ENCODE data around the gene BCAS1. TPM values are rescaled to one million over a fixed set of nuclear protein-coding genes. Genes with fewer than 3 reads are reported as not detected.

The BCAS1 gene
- total RNA-seq, 4 donors from 2014 or later = 0.35 to 1.0 TPM; not detected in 2

DNA sequence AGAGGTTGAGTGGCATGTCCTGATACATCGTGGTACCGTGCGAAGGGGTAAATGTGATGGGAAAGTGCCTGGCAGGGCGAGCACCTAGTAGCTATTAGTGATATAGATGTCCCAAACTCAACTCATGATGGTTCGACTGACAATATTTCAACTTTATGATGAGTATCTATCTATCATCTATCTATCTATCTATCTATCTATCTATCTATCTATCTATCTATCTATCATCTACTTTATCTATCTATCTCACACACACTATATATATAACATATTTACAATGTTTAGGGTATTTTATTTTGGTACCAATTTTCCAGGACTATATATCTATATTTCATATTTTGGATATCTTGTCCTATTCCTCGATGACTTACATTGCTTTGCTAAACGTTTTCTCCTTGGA, 5.5 kb downstream of the BCAS1 start:
- H3K27ac ChIP-seq = no peak overlapping the region
- no peaks in the 10 kb centered on the region for H3K36me3 ChIP-seq
- peaks cover 8% of the 10 kb centered on the region for H3K27me3 ChIP-seq
- TF ChIP-seq EP300 (IDR thresholded peaks at IDR 0.05) = no peak
- no peak for TF ChIP-seq POLR2A (IDR thresholded peaks at IDR 0.05)
- TF ChIP-seq CTCF (IDR thresholded peaks at IDR 0.05) = no peak
- TF ChIP-seq POLR2AphosphoS5 (IDR thresholded peaks at IDR 0.05) = no peak
- H3K9me3 ChIP-seq = no peaks in the 10 kb centered on the region
- peaks cover 0 to 21% (median 5%) of the 10 kb centered on the region in 3 donors for H3K4me1 ChIP-seq
- no peak for ATAC-seq
- WGBS, 2 donors (ENCODE audit: low coverage in 1 of 2) = 83 to 84% methylated on average over 7 of the region's 7 CpGs
- no peak overlapping the region for H3K4me3 ChIP-seq

- Histone ChIP-seq H3K4me1 (peaks cover 0 to 21% (median 5%) of the 10 kb centered on the region in 3 donors), H3K9me3 (no peaks in the 10 kb centered on the region), H3K27me3 (peaks cover 8% of the 10 kb centered on the region), H3K36me3 (no peaks in the 10 kb centered on the region), H3K27ac (no peak overlapping the region), H3K4me3 (no peak overlapping the region)
- no peak for ATAC-seq
- no CpG with 5 or more reads among the region's 11 CpGs for WGBS, 2 donors (ENCODE audit: low coverage in 1 of 2)
- TF ChIP-seq POLR2A (IDR thresholded peaks at IDR 0.05) (no peak), CTCF (IDR thresholded peaks at IDR 0.05) (no peak), EP300 (IDR thresholded peaks at IDR 0.05) (no peak), POLR2AphosphoS5 (IDR thresholded peaks at IDR 0.05) (no peak)
Observed at GRCh38 chr20:54063992-54064676, 6.3 kb downstream of the BCAS1 start.

DNA sequence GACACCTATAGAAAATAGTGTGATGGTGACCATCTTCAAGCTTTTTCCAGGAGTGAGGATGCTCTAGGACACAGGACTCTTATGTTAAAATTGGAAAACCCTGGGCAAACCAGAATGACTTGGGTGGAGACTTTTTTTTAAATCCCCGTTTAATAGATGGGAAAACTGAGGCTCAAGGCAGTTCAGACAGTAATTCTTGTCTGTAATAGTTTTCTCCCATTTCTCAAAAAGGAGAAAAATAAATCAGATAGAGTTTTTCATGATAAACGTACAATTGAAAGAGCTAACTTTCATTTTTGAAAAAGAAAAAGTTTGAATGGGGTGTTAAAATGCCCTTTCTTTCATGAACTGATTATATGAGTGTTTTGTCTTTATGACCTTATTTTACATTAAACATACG, 6.8 kb downstream of the BCAS1 start:
- TF ChIP-seq EP300 (IDR thresholded peaks at IDR 0.05) (no peak), POLR2AphosphoS5 (IDR thresholded peaks at IDR 0.05) (no peak), POLR2A (IDR thresholded peaks at IDR 0.05) (no peak), CTCF (IDR thresholded peaks at IDR 0.05) (no peak)
- Histone ChIP-seq H3K27me3 (peaks cover 8% of the 10 kb centered on the region), H3K4me3 (no peak overlapping the region), H3K9me3 (no peaks in the 10 kb centered on the region), H3K36me3 (no peaks in the 10 kb centered on the region), H3K27ac (no peak overlapping the region), H3K4me1 (peaks cover 0 to 21% (median 5%) of the 10 kb centered on the region in 3 donors)
- ATAC-seq = no peak
- WGBS, 2 donors (ENCODE audit: low coverage in 1 of 2) = 61 to 69% methylated on average over 3 of the region's 3 CpGs

GRCh38 chr20:54062812-54063280, 7.5 kb downstream of the BCAS1 start:
- 21% methylated on average over 1 to 3 of the region's 4 CpGs for WGBS, 2 donors (ENCODE audit: low coverage in 1 of 2)
- H3K36me3 ChIP-seq = no peaks in the 10 kb centered on the region
- no peaks in the 10 kb centered on the region for H3K9me3 ChIP-seq
- TF ChIP-seq EP300 (IDR thresholded peaks at IDR 0.05) = no peak
- peak in 3 of 4 experiments; percentile 30 to 56 (median 30) for TF ChIP-seq CTCF (IDR thresholded peaks at IDR 0.05)
- no peak overlapping the region for H3K4me3 ChIP-seq
- ATAC-seq = peak; percentile 46
- peaks cover 0 to 21% (median 5%) of the 10 kb centered on the region in 3 donors for H3K4me1 ChIP-seq
- H3K27me3 ChIP-seq = peaks cover 8% of the 10 kb centered on the region
- no peak overlapping the region for H3K27ac ChIP-seq
